GM12878 (cell line): ENCODE measurements around the gene KLRF2. TPM values are rescaled to one million over a fixed set of nuclear protein-coding genes. Genes with fewer than 3 reads are reported as not detected.

Source experiments
- ATAC-seq: fragments of 200-7000 bp; cut with Tn5 transposase; 3 replicates; pipeline ENCODE4 v1.9.1; 2020; ENCODE audit warnings: mild to moderate bottlenecking, moderate library complexity
- BruUV-seq: library from RNA; stranded (reverse); fragments of 400-500 nt; replicated peaks from 2 replicates; lab custom pipeline; 2021; lab: Mats Ljungman, UMichigan
- CTCF ChIA-PET: fragments of 300-600 bp; sonication (Branson Sonifier 250); formaldehyde crosslinking; extraction: SDS; loops from one replicate; lab custom pipeline; 2021; ENCODE audit warnings: inconsistent platforms; lab: Yijun Ruan, JAX
- POLR2A ChIA-PET: fragments of 350-600 bp; formaldehyde crosslinking; extraction: SDS; loops from one replicate; lab custom pipeline; 2021; ENCODE audit warnings: inconsistent platforms; lab: Charles Lee
- RAD21 ChIA-PET: fragments of 300-600 bp; sonication (Branson Sonifier 250); formaldehyde crosslinking; loops from one replicate; lab custom pipeline; 2023; ENCODE audit warnings: antibody characterized with exemption; ENCODE audit not compliant: unreplicated experiment; lab: Charles Lee
- SMC1A ChIA-PET: fragments of 300-600 bp; sonication (Branson Sonifier 250); formaldehyde crosslinking; loops from one replicate; lab custom pipeline; 2023; ENCODE audit not compliant: unreplicated experiment, uncharacterized antibody; lab: Charles Lee
- DNase-seq: peaks from one replicate; pipeline ENCODE4 v3.0.0-alpha.2; 2011; ENCODE audit warnings: low read depth, low spot score
- FAIRE-seq: peaks from 3 replicates; lab custom pipeline; 2011; peaks lifted over from hg19 to GRCh38; lab: Jason Lieb, UNC
- H2AFZ ChIP-seq: 2 replicates; pipeline ENCODE4 v1.6.0; 2011; ENCODE audit warnings: low read depth, low read length, control low read depth; ENCODE audit not compliant: control insufficient read depth
- H3K27ac ChIP-seq: 2 replicates; pipeline ENCODE4 v1.5.1; 2011; ENCODE audit warnings: control low read depth; ENCODE audit not compliant: control insufficient read depth, insufficient read depth
- H3K27me3 ChIP-seq, 2 experiments: replicated peaks in 1 of 2; 2 replicates each; pipeline versions ENCODE4 v1.6.0 to v1.6.1; 2011; ENCODE audit warnings: low read length in 1 of 2; ENCODE audit not compliant: control insufficient read depth in 2 of 2, insufficient read depth in 2 of 2
- H3K36me3 ChIP-seq, 2 experiments: 2 replicates each; pipeline ENCODE4 v1.5.1; 2011; ENCODE audit warnings: low read length in 1 of 2; ENCODE audit not compliant: control insufficient read depth in 2 of 2, insufficient read depth in 2 of 2
- H3K4me1 ChIP-seq: 2 replicates; pipeline ENCODE4 v1.6.1; 2011; ENCODE audit warnings: mild to moderate bottlenecking, low read length, moderate library complexity, mixed read lengths; ENCODE audit not compliant: control insufficient read depth, insufficient read depth
- H3K4me2 ChIP-seq: 2 replicates; pipeline ENCODE4 v1.6.0; 2011; ENCODE audit warnings: control low read depth; ENCODE audit not compliant: control insufficient read depth, insufficient read depth
- H3K4me3 ChIP-seq: fragments of 200-600 bp; sonication (generic); 2 replicates; pipeline ENCODE4 v1.5.1; 2016
- H3K79me2 ChIP-seq: 2 replicates; pipeline ENCODE4 v1.6.0; 2011; ENCODE audit warnings: low read length; ENCODE audit not compliant: control insufficient read depth, insufficient read depth
- H3K9ac ChIP-seq: 2 replicates; pipeline ENCODE4 v1.8.0; 2011; ENCODE audit warnings: low read length, control low read depth, mixed read lengths; ENCODE audit not compliant: control insufficient read depth, insufficient read depth
- H3K9me3 ChIP-seq: replicated peaks from 3 replicates; pipeline ENCODE4 v1.5.1; 2011; ENCODE audit warnings: mild to moderate bottlenecking, low read length; ENCODE audit not compliant: control insufficient read depth, insufficient read depth
- H4K20me1 ChIP-seq: 2 replicates; pipeline ENCODE4 v1.6.0; 2011; ENCODE audit not compliant: control insufficient read depth, insufficient read depth
- BACH1 ChIP-seq: fragments of 450-650 bp; IDR thresholded peaks from 2 replicates; pipeline ENCODE4 v1.6.1; 2017; ENCODE audit warnings: mild to moderate bottlenecking, borderline replicate concordance
- CBFB ChIP-seq: IDR thresholded peaks from 2 replicates; pipeline ENCODE4 v1.6.1; 2016; ENCODE audit warnings: antibody characterized with exemption, low read depth
- CREM ChIP-seq: IDR thresholded peaks from 2 replicates; pipeline ENCODE4 v1.6.1; 2014; ENCODE audit warnings: antibody characterized with exemption, low read depth
- EED ChIP-seq: sonication (generic); IDR thresholded peaks from 2 replicates; pipeline ENCODE4 v1.6.1; 2016; ENCODE audit warnings: antibody characterized with exemption, low read depth
- ETV6 ChIP-seq, 2 experiments: fragments of 450-650 bp in 1 of 2; IDR thresholded peaks in 1 of 2; conservative IDR thresholded peaks in 1 of 2; 2 replicates each; pipeline ENCODE4 v1.6.1; 2014; ENCODE audit warnings: antibody characterized with exemption in 1 of 2, borderline replicate concordance in 1 of 2, low read depth in 1 of 2, mild to moderate bottlenecking in 1 of 2, moderate library complexity in 1 of 2
- FOXM1 ChIP-seq: IDR thresholded peaks from 2 replicates; pipeline ENCODE4 v1.6.1; 2012; ENCODE audit warnings: low read depth, mild to moderate bottlenecking, inconsistent platforms, low read length, moderate library complexity
- JUND ChIP-seq: IDR thresholded peaks from 2 replicates; pipeline ENCODE4 v1.6.1; 2012; ENCODE audit warnings: low read depth, mild to moderate bottlenecking, low read length, improper control_type of control experiment, moderate library complexity
- MAX ChIP-seq: IDR thresholded peaks from 2 replicates; pipeline ENCODE4 v1.6.1; 2012; ENCODE audit warnings: low read depth, low read length, improper control_type of control experiment
- PML ChIP-seq: IDR thresholded peaks from 2 replicates; pipeline ENCODE4 v1.6.1; 2012; ENCODE audit warnings: low read length, inconsistent platforms
- RCOR1 ChIP-seq: conservative IDR thresholded peaks from 2 replicates; pipeline ENCODE4 v1.6.1; 2012; ENCODE audit warnings: low read depth, low read length, improper control_type of control experiment
- RELA ChIP-seq: fragments of 450-650 bp; IDR thresholded peaks from 2 replicates; pipeline ENCODE4 v1.8.0; 2014; ENCODE audit warnings: borderline replicate concordance; ENCODE audit not compliant: partially characterized antibody
- SKIL ChIP-seq: fragments of 450-650 bp; IDR thresholded peaks from 2 replicates; pipeline ENCODE4 v1.6.1; 2017; ENCODE audit warnings: mild to moderate bottlenecking, low read depth, inconsistent platforms; ENCODE audit not compliant: poor library complexity, severe bottlenecking
- SPI1 ChIP-seq: IDR thresholded peaks from 2 replicates; pipeline ENCODE4 v1.6.1; 2011; ENCODE audit warnings: low read depth, mild to moderate bottlenecking, low read length, moderate library complexity, borderline replicate concordance; ENCODE audit not compliant: insufficient read depth
- TARDBP ChIP-seq: IDR thresholded peaks from 2 replicates; pipeline ENCODE4 v1.6.1; 2016; ENCODE audit warnings: borderline replicate concordance
- USF1 ChIP-seq: IDR thresholded peaks from 2 replicates; pipeline ENCODE4 v1.6.1; 2011; ENCODE audit warnings: borderline replicate concordance, low read depth, mild to moderate bottlenecking, moderate library complexity, mixed read lengths, low read length; ENCODE audit not compliant: insufficient read depth; ENCODE audit errors: extremely low read length
- USF2 ChIP-seq: IDR thresholded peaks from 2 replicates; pipeline ENCODE4 v1.6.1; 2011; ENCODE audit warnings: low read depth, low read length, improper control_type of control experiment, borderline replicate concordance
- ZNF592 ChIP-seq: fragments of 450-650 bp; IDR thresholded peaks from 2 replicates; pipeline ENCODE4 v1.6.1; 2017; ENCODE audit warnings: mild to moderate bottlenecking, moderate library complexity
- WGBS: methylation state at CpG from one replicate; pipeline ENCODE4 v1.1.6; 2016; ENCODE audit warnings: low lambda C conversion rate; ENCODE audit not compliant: insufficient replicate concordance, insufficient coverage; ENCODE audit errors: missing lambda C conversion rate; 5-methylcytosine and 5-hydroxymethylcytosine counted together
- in situ Hi-C: fragments of 300-500 bp; cut with MboI; formaldehyde crosslinking; loops from 9 replicates; pipeline ENCODE4 v1.14.3; 2018; ENCODE audit warnings: mixed read lengths
- intact Hi-C: fragments of 100-400 bp; cut with micrococcal nuclease; formaldehyde crosslinking; loops from one replicate; pipeline ENCODE4 v1.14.2; 2022; ENCODE audit not compliant: unreplicated experiment
- polyA plus RNA-seq, 11 experiments: library from polyadenylated mRNA; depleted of rRNA in 4 of 11; unstranded in 6 of 11; stranded (reverse) in 5 of 11; fragments of >200 nt; fragmentation: Nextera tagmentation in 4 of 11; fragmentation: Illumina TruSeq in 1 of 11; extraction: Ambion mirVana in 4 of 11; extraction: Trizol in 1 of 11; gene quantifications; 1 replicate in 1 of 11; 2 replicates in 10 of 11; pipeline versions ENCODE4 v1.2.1 to v1.2.3, GENCODE V29; 2011 to 2016; ENCODE audit warnings: inconsistent platforms in 2 of 11, missing spikeins in 2 of 11, low read depth in 1 of 11
- total RNA-seq, 4 experiments: library from RNA; depleted of rRNA in 3 of 4; stranded (reverse); fragments of >200 nt in 3 of 4; fragmentation: Illumina TruSeq in 1 of 4; extraction: Trizol in 1 of 4; gene quantifications; 2 replicates each; pipeline versions ENCODE4 v1.2.1 to v1.2.3, GENCODE V29; 2013 to 2021

KLRF2 gene
- total and polyA plus RNA-seq, 10 of the 15 experiments (the other 5 are each of a cell fraction or from before 2014, with no cell fraction given): 0.15 to 2.1 (median 0.26) TPM; not detected in 6

GRCh38 chr12:9856151-9856550 is 25.1 kb upstream of the KLRF2 start:
- 50% methylated on average over 1 of the region's 1 CpG for WGBS
- Histone ChIP-seq H3K4me1 (no peaks in the 10 kb centered on the region), H3K4me2 (no peak overlapping the region), H3K9me3 (no peaks in the 10 kb centered on the region), H4K20me1 (no peaks in the 10 kb centered on the region), H3K4me3 (no peak overlapping the region), H3K27me3 (no peaks in the 10 kb centered on the region), H2AFZ (no peak overlapping the region), H3K9ac (no peak overlapping the region), H3K79me2 (no peaks in the 10 kb centered on the region), H3K27ac (no peak overlapping the region)
- ChIA-PET SMC1A (no interaction called here), POLR2A (no interaction called here), CTCF (interaction anchor here (0.6 to 1.5 kb wide), 2 partner anchors 41 to 107 kb away, joined by 4 read pairs; no protein-coding TSS in a partner anchor), RAD21 (no interaction called here)
- DNase-seq: no peak
- in situ Hi-C loops: no loop called here
- TF ChIP-seq USF2 (no peak), TARDBP (no peak), CREM (no peak), RELA (no peak), JUND (no peak), ZNF592 (no peak), EED (no peak), RCOR1 (no peak), FOXM1 (no peak), SKIL (no peak), PML (no peak), BACH1 (no peak), CBFB (no peak), ETV6 (conservative IDR thresholded peaks at IDR 0.05 in 1 of 2, IDR thresholded peaks at IDR 0.05 in 1 of 2; ENCODE audit: borderline replicate concordance in 1 of 2, low read depth in 1 of 2) (no peak), MAX (no peak), SPI1 (no peak), USF1 (no peak)
- TF ChIP-seq, all 136 proteins: peak for 0
- FAIRE-seq: no peak
- intact Hi-C loops: no loop called here
- H3K36me3 ChIP-seq: no peaks in the 10 kb centered on the region
- BruUV-seq: no TSS peak
- no peak for ATAC-seq
